Measurements from ENCODE around the gene OCSTAMP. TPM values are rescaled to one million over a fixed set of nuclear protein-coding genes. Genes with fewer than 3 reads are reported as not detected.

OCSTAMP gene
- total and polyA plus RNA-seq, 12 donors, result 0.16 to 0.17 TPM; not detected in 10

DNA sequence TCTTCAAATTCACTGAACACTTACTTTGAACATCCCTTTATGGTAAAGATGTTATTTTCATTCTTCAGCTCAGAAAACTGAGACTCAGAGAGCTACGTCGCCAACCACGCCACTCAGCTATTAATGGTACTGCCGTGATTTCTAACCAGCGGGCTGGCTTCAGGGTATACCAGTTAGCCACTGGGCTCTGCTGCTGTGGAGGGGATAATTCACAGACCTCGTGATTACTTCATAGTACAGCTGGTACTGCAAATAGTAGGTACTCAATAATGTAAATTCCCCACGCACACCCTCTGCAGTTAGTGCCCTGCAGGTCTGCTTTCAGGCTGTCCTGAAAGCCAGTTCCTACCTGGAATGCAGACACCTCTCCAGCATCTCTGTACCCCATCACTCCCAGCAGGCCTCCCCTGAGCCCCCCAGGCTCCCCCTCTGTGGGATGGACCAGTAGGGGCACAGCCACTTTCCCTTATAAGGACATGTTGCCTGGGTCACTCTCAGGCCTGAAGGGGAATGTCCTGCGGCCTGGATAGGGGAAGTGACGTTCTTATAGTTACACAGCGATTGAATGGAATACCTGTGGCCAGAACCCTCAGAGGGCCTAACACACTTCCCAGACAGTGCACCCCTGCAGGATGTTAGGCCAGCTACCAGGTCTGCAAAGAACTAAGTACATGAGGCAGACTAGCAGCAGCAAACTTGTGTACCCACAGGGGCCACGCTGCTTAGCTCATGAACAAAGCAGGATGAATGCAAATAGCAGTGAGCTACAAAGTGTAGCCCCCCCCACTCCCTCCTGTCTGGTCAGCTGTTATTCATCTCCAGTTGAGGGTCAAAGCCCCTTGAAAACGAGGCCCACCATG lies 1.3 kb upstream of the OCSTAMP start:
- no peak for DNase-seq
- Histone ChIP-seq H3K36me3 (replicated peaks in 1 of 2) (no peaks in the 10 kb centered on the region), H3K4me3 (no peak overlapping the region), H3K27ac (no peak overlapping the region), H3K27me3 (no peaks in the 10 kb centered on the region), H3K9me3 (replicated peaks in 1 of 3) (no peaks in the 10 kb centered on the region), H3K4me1 (replicated peaks in 1 of 2) (peaks cover 0 to 5% of the 10 kb centered on the region in 2 donors)
- 79 to 84% (median 80%) methylated on average over 11 to 12 of the region's 12 CpGs for WGBS, 4 donors
- TF ChIP-seq, protein P1, sequence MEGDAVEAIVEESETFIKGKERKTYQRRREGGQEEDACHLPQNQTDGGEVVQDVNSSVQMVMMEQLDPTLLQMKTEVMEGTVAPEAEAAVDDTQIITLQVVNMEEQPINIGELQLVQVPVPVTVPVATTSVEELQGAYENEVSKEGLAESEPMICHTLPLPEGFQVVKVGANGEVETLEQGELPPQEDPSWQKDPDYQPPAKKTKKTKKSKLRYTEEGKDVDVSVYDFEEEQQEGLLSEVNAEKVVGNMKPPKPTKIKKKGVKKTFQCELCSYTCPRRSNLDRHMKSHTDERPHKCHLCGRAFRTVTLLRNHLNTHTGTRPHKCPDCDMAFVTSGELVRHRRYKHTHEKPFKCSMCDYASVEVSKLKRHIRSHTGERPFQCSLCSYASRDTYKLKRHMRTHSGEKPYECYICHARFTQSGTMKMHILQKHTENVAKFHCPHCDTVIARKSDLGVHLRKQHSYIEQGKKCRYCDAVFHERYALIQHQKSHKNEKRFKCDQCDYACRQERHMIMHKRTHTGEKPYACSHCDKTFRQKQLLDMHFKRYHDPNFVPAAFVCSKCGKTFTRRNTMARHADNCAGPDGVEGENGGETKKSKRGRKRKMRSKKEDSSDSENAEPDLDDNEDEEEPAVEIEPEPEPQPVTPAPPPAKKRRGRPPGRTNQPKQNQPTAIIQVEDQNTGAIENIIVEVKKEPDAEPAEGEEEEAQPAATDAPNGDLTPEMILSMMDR (IDR thresholded peaks at IDR 0.05), result no peak
- TF ChIP-seq POLR2A (IDR thresholded peaks at IDR 0.05), result no peak
- intact Hi-C loops (cut with DNase I), result no loop called here

DNA sequence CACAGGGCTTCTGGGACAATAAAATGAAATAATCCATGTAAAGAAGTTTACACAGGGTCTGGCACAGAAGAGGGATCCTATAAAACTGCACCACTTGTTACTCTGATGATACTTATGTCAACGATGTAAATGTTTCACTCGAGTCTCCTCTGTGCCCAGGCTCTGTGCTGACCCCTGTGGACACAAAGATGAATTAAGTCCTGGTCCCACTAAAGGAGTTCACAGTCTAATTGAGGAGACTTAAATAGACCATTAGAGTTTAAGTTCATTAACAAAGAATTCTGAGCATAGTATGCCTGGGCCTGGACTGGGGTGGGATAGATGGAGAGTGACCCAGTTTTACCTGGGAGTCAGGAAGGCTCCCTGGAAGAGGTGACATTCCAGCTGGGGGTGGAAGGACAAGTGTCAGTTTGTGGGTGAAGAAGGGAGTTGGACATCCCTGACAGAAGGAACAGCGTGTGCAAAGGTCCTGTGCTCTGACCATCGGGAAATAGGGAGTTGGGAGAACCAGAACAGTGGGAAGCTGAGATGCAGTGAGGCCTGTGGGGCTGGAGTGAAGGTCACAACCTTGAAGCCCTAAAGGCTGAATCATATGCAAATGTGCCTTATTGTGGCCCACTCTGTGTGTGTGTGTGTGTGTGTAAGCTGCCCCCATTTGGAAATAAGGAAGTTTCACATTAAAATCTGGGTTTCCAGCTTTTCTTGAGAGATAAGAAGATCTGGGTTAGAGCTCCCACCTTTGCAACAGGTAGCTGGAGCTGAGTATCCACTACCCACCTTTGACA lies 1.1 kb downstream of the OCSTAMP start:
- WGBS, 4 donors, result 81 to 92% (median 88%) methylated on average over 4 of the region's 4 CpGs

DNA sequence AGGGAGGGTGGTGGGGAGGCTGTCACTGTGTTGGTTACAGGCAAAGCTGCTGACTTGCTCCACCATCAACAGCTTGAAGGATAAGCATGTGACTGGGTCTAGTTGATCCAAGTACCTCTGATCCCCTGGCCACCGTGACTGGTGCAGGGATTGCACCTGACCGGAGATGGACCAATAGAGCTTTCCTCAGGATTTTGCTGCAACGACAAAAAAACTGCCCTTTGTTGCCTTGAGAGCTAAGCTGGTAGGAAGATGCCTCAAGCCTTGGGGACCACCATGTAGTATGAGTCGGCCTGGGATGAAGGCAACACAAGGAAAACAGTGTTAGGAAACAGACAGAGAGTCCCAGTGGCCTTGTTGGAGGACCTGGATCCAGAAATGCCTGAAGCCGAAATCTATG lies 1.8 kb downstream of the OCSTAMP start:
- no peak for DNase-seq
- WGBS, 4 donors, result 90 to 92% (median 92%) methylated on average over 5 of the region's 5 CpGs
- Histone ChIP-seq H3K27me3 (no peaks in the 10 kb centered on the region), H3K4me1 (replicated peaks in 1 of 2) (peaks cover 0 to 5% of the 10 kb centered on the region in 2 donors), H3K36me3 (replicated peaks in 1 of 2) (no peaks in the 10 kb centered on the region), H3K9me3 (replicated peaks in 1 of 3) (no peaks in the 10 kb centered on the region), H3K4me3 (no peak overlapping the region), H3K27ac (no peak overlapping the region)
- intact Hi-C loops (cut with DNase I), result no loop called here
- TF ChIP-seq, protein P1 (IDR thresholded peaks at IDR 0.05), result no peak
- TF ChIP-seq POLR2A (IDR thresholded peaks at IDR 0.05), result no peak

More for the DNA sequence above, 1.1 kb downstream of the OCSTAMP start:
- intact Hi-C loops (cut with DNase I), result no loop called here
- TF ChIP-seq, protein P1 (IDR thresholded peaks at IDR 0.05), result no peak
- TF ChIP-seq POLR2A (IDR thresholded peaks at IDR 0.05), result no peak
- Histone ChIP-seq H3K9me3 (replicated peaks in 1 of 3) (no peaks in the 10 kb centered on the region), H3K27me3 (no peaks in the 10 kb centered on the region), H3K4me1 (replicated peaks in 1 of 2) (peaks cover 0 to 5% of the 10 kb centered on the region in 2 donors), H3K36me3 (replicated peaks in 1 of 2) (no peaks in the 10 kb centered on the region), H3K27ac (no peak overlapping the region), H3K4me3 (no peak overlapping the region)
- DNase-seq, result no peak

DNA sequence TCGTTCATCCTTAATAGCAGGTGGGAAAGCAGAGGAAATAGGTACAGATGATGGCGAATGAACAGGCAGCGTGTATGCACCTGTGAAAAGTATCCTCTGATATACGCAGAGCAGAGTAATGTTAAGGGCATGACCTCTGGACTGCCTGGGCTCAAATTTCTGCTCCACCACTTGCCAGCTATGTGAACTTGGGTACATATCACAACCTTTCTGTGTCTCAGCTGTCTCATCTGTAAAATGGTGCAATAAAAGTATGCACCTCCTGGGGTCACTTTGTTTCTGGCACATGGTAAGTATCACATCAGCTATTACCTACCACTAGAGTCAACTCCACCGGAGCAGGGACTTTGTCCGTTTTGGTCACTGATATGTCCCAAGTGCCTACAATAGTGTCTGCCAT lies 2.5 kb downstream of the OCSTAMP start:
- no peak for DNase-seq
- intact Hi-C loops (cut with DNase I), result no loop called here
- H3K36me3 ChIP-seq (replicated peaks in 1 of 2), result no peaks in the 10 kb centered on the region
- H3K27ac ChIP-seq, result no peak overlapping the region
- peaks cover 0 to 5% of the 10 kb centered on the region in 2 donors for H3K4me1 ChIP-seq (replicated peaks in 1 of 2)
- H3K27me3 ChIP-seq, result no peaks in the 10 kb centered on the region
- no peaks in the 10 kb centered on the region for H3K9me3 ChIP-seq (replicated peaks in 1 of 3)
- no peak overlapping the region for H3K4me3 ChIP-seq
- 86 to 91% (median 89%) methylated on average over 6 of the region's 6 CpGs for WGBS, 4 donors
- TF ChIP-seq POLR2A (IDR thresholded peaks at IDR 0.05), result no peak
- TF ChIP-seq, protein P1 (IDR thresholded peaks at IDR 0.05), result no peak

Measured in adrenal gland (tissue), 12 donors.